Hepatocyte (in vitro differentiated cells): ENCODE measurements around the gene CCDC110.

ENCODE experiments used
- CTCF ChIP-seq: fragments of 200-600 bp; sonication (generic); IDR thresholded peaks from 2 replicates; pipeline ENCODE4 v1.5.1; 2016; ENCODE audit warnings: antibody characterized with exemption, mild to moderate bottlenecking; ENCODE audit not compliant: poor library complexity
- EZH2 ChIP-seq: fragments of 200-600 bp; sonication (generic); IDR thresholded peaks from 2 replicates; pipeline ENCODE4 v1.6.1; 2016; ENCODE audit warnings: antibody characterized with exemption, mild to moderate bottlenecking, borderline replicate concordance

GRCh38 chr4:185472103-185472542 is 590 bp upstream of the CCDC110 start:
- no peak for TF ChIP-seq CTCF
- no peak for TF ChIP-seq EZH2
